Upper lobe of left lung (tissue), 6 donors: ENCODE data around the gene IRF8. TPM values are rescaled to one million over a fixed set of nuclear protein-coding genes. Genes with fewer than 3 reads are reported as not detected.

Experiments
- ATAC-seq, 2 donors: fragments of 200-7000 bp; cut with Tn5 transposase; one replicate each; pipeline ENCODE4 v1.9.1; 2022; ENCODE audit warnings: mild to moderate bottlenecking in 2 of 2, moderate library complexity in 2 of 2; ENCODE audit not compliant: low FRiP score in 2 of 2
- DNase-seq, 2 donors: peaks; one replicate each; pipeline ENCODE4 v3.0.0-alpha.2; 2019 to 2020
- H3K27ac ChIP-seq, 4 donors: fragments of 200-600 bp; sonication (generic); one replicate each; pipeline ENCODE4 v1.5.1; 2016 to 2019
- H3K27me3 ChIP-seq, 4 donors: fragments of 200-600 bp; sonication (generic); one replicate each; pipeline ENCODE4 v1.5.1; 2017 to 2019
- H3K36me3 ChIP-seq, 4 donors: fragments of 200-600 bp; sonication (generic); one replicate each; pipeline ENCODE4 v1.5.1; 2016 to 2019
- H3K4me1 ChIP-seq, 4 donors: fragments of 200-600 bp; sonication (generic); one replicate each; pipeline ENCODE4 v1.5.1; 2018 to 2019
- H3K4me3 ChIP-seq, 4 donors: fragments of 200-600 bp; sonication (generic); one replicate each; pipeline ENCODE4 v1.5.1; 2017 to 2019; ENCODE audit warnings: mild to moderate bottlenecking in 2 of 4, moderate library complexity in 1 of 4
- H3K9me3 ChIP-seq, 4 donors: fragments of 200-600 bp; sonication (generic); one replicate each; pipeline ENCODE4 v1.5.1; 2018 to 2019
- EP300 ChIP-seq, 4 donors: sonication (generic); formaldehyde crosslinking; IDR thresholded peaks; one replicate each; pipeline ENCODE4 v1.5.1; 2017; ENCODE audit warnings: antibody characterized with exemption in 4 of 4, control low read depth in 2 of 4
- POLR2A ChIP-seq, 4 donors: fragments of 450-650 bp; IDR thresholded peaks; one replicate each; pipeline ENCODE4 v1.5.1; 2016 to 2017; ENCODE audit warnings: antibody characterized with exemption in 4 of 4, mild to moderate bottlenecking in 2 of 4
- POLR2AphosphoS5 ChIP-seq, 2 donors: sonication (generic); formaldehyde crosslinking; IDR thresholded peaks; one replicate each; pipeline ENCODE4 v1.5.1; 2017; ENCODE audit warnings: antibody characterized with exemption in 2 of 2
- WGBS, 2 donors: methylation state at CpG; one replicate each; pipeline ENCODE4 v1.1.5; 2017 to 2018; 5-methylcytosine and 5-hydroxymethylcytosine counted together
- total RNA-seq, 6 donors: library from RNA; depleted of rRNA in 4 of 6; stranded (reverse); fragments of >200 nt in 4 of 6; gene quantifications; one replicate each; pipeline versions ENCODE4 v1.1.0 to v1.2.1, GENCODE V29; 2016 to 2021
- TF ChIP-seq, protein P1 (sequence below), 6 experiments: fragments of 450-650 bp in 4 of 6; fragments of 200-600 bp in 2 of 6; sonication (generic) in 2 of 6; IDR thresholded peaks; one replicate each; pipeline ENCODE4 v1.5.1; 2016 to 2019; ENCODE audit warnings: antibody characterized with exemption in 6 of 6
- donor health status: DM: no; HTN: no; CAD: no; lungs with moderate emphysema.
- donor health status: DM: no; HTN: yes; CAD: no; lungs with severe emphysema.

Gene IRF8
- total RNA-seq, 6 donors from 2014 or later: 41.5 to 141 (median 72.8) TPM

DNA sequence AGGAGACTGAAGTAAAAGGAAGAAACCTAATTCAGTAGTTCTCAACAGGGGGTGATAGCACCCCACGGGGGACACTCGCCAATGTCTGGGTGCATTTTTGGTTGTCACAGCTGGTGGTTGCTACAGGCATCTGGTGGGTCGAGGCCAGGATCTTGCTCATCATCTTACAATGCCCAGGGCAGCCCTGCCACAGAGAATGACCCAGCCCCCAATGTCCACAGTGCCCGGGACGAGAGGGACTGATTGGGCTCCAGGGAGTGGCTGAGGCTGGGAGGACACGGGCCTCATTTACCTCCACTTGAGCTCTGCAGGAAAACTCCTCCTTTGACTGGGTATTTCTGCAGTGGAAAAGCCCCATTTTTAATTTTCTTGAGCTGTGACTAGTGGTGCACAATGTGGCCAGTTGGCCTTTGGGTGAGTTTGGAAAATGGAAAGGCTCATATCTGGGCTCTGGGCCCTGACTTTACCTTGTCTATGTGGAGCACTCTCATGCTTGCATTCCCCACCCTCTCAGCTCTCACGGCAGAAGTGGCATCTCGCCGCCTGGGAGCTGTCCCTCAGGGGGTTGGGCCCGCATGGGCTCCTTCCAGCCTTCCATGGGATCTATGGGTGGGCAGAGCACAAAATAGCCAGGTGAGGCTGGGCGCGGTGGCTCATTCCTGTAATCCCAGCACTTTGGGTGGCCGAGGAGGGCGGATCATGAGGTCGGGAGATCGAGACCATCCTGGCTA, 37.7 kb upstream of the IRF8 start:
- no peak overlapping the region for H3K27ac ChIP-seq
- WGBS, 2 donors: 79 to 84% methylated on average over 16 of the region's 16 CpGs
- H3K4me1 ChIP-seq: no peaks in the 10 kb centered on the region
- no peaks in the 10 kb centered on the region for H3K36me3 ChIP-seq
- H3K9me3 ChIP-seq: no peaks in the 10 kb centered on the region
- no peak for TF ChIP-seq EP300 (IDR thresholded peaks at IDR 0.05)
- TF ChIP-seq POLR2AphosphoS5 (IDR thresholded peaks at IDR 0.05): no peak
- TF ChIP-seq POLR2A (IDR thresholded peaks at IDR 0.05): no peak
- H3K4me3 ChIP-seq: no peak overlapping the region
- DNase-seq: peak in 1 of 2 donors; percentile 45
- peak in 1 of 2 donors; percentile 24 for ATAC-seq
- no peaks in the 10 kb centered on the region for H3K27me3 ChIP-seq

DNA sequence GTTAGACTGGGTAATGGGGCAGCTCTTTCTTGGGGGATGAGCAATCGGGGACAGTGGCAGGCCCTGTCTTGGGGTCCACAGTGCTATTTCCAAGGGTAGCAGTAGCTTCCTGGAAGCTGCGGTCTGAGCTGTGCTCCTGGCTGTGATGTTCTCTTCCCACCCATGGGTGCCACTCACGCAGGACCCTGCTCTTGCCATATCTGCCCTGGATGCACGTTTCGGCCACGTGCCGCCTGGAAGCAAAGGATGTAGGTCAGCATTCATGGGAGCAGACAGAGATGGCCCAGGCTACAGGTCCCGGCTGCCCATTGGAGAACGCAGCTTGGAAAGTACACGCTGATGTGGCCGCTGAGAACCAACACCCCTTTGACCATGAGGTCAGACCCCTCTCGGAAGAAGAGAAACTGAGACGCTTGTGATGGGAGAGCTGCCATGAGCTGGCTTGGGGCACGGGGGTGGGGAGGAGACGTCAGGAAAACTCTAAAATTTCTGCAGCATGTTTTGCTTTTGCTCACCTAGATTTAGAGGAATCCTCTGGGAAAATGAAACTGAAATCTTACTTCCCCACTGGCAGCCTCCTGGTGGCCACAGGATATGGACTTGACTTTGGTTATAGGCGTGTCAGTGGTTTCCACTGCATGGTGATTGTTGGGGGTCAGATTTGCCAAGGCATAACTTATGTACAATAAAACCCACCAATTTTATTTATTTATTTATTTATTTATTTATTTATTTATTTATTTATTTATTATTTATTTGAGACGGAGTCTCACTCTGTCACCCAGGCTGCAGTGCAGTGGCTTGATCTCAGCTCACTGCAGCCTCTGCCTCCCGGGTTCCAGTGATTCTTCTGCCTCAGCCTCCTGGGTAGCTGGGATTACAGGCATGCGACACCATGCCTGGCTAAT, 36.2 kb upstream of the IRF8 start:
- no peak for DNase-seq
- no peak for TF ChIP-seq POLR2AphosphoS5 (IDR thresholded peaks at IDR 0.05)
- no peak for TF ChIP-seq EP300 (IDR thresholded peaks at IDR 0.05)
- TF ChIP-seq POLR2A (IDR thresholded peaks at IDR 0.05): no peak
- TF ChIP-seq, protein P1, sequence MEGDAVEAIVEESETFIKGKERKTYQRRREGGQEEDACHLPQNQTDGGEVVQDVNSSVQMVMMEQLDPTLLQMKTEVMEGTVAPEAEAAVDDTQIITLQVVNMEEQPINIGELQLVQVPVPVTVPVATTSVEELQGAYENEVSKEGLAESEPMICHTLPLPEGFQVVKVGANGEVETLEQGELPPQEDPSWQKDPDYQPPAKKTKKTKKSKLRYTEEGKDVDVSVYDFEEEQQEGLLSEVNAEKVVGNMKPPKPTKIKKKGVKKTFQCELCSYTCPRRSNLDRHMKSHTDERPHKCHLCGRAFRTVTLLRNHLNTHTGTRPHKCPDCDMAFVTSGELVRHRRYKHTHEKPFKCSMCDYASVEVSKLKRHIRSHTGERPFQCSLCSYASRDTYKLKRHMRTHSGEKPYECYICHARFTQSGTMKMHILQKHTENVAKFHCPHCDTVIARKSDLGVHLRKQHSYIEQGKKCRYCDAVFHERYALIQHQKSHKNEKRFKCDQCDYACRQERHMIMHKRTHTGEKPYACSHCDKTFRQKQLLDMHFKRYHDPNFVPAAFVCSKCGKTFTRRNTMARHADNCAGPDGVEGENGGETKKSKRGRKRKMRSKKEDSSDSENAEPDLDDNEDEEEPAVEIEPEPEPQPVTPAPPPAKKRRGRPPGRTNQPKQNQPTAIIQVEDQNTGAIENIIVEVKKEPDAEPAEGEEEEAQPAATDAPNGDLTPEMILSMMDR (IDR thresholded peaks at IDR 0.05): no peak

DNA sequence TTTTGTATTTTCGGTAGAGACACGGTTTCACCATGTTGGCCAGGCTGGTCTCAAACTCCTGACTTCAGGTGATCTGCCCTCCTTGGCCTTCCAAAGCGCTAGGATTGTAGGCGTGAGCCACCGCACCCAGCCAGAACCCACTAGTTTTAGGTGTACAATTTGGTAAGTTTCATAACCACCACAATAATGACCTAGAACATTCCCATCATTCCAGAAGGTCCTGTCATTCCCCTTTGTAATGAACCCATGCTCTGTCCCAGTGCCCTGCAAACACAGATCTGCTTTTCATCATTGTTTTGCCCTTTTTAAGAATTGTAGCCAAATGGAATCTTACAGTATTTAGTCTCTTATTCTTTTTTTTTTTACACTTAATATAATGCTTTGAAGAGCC, 35.6 kb upstream of the IRF8 start:
- H3K36me3 ChIP-seq: no peaks in the 10 kb centered on the region
- 96% methylated on average over 5 of the region's 5 CpGs for WGBS, 2 donors
- DNase-seq: no peak

More for the DNA sequence above, 36.2 kb upstream of the IRF8 start:
- Histone ChIP-seq H3K27me3 (no peaks in the 10 kb centered on the region), H3K9me3 (no peaks in the 10 kb centered on the region), H3K27ac (no peak overlapping the region), H3K4me3 (no peak overlapping the region), H3K36me3 (no peaks in the 10 kb centered on the region), H3K4me1 (no peaks in the 10 kb centered on the region)
- WGBS, 2 donors: 89 to 92% methylated on average over 10 to 19 of the region's 19 CpGs
- no peak for ATAC-seq

DNA sequence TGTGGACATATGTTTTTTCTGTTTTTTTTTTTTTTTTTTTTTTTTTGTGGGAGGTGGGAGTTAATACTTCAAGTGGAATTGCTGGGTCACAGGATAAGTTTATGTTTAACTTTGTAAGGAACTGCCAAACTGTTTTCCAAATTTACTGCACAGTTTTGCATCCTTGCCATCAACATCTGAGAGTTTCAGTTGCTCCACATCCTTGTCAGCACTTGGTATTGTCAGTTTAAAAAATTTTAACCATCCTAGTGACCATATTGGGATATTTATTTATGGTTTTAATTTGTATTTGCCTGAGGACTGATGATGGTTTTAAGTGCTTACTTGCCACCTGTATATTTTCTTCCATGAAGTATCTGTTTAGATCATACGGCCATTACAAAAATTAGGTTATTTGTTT, 34.0 kb upstream of the IRF8 start:
- 98 to 100% methylated on average over 1 of the region's 1 CpG for WGBS, 2 donors
- Histone ChIP-seq H3K9me3 (no peaks in the 10 kb centered on the region), H3K4me1 (peaks cover 2 to 5% (median 3%) of the 10 kb centered on the region in 4 donors), H3K36me3 (no peaks in the 10 kb centered on the region), H3K4me3 (no peak overlapping the region), H3K27ac (no peak overlapping the region), H3K27me3 (no peaks in the 10 kb centered on the region)
- no peak for TF ChIP-seq POLR2AphosphoS5 (IDR thresholded peaks at IDR 0.05)
- TF ChIP-seq, protein P1 (IDR thresholded peaks at IDR 0.05): no peak
- no peak for TF ChIP-seq EP300 (IDR thresholded peaks at IDR 0.05)
- TF ChIP-seq POLR2A (IDR thresholded peaks at IDR 0.05): no peak
- ATAC-seq (no peak), DNase-seq (no peak)

More for the DNA sequence above, 35.6 kb upstream of the IRF8 start:
- no peak for ATAC-seq
- no peaks in the 10 kb centered on the region for H3K27me3 ChIP-seq
- no peak for TF ChIP-seq POLR2A (IDR thresholded peaks at IDR 0.05)
- TF ChIP-seq POLR2AphosphoS5 (IDR thresholded peaks at IDR 0.05): no peak
- no peaks in the 10 kb centered on the region for H3K4me1 ChIP-seq
- H3K4me3 ChIP-seq: no peak overlapping the region
- no peaks in the 10 kb centered on the region for H3K9me3 ChIP-seq
- H3K27ac ChIP-seq: no peak overlapping the region

DNA sequence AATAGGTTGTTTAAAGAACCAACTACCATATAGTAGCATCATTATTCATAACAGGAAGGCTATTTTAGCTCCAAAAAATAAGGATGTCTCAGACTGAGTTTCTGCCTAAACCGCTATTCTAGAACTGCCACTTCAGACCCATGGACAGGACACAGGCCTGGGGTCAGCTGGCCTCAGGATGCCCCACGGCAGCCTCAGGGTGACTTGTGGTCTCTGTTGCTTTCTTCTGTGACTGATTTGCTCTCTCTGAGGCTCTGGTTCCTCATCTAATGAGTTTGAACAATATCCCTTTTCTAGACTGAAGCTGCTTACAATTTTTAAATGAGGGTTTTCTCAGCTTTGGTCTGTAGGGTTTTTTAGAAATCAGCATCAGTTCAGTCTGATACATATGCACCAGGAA, 31.8 kb upstream of the IRF8 start:
- Histone ChIP-seq H3K36me3 (no peaks in the 10 kb centered on the region), H3K27me3 (no peaks in the 10 kb centered on the region), H3K4me1 (peaks cover 6 to 12% (median 11%) of the 10 kb centered on the region in 4 donors), H3K4me3 (no peak overlapping the region), H3K27ac (no peak overlapping the region), H3K9me3 (no peaks in the 10 kb centered on the region)
- TF ChIP-seq POLR2A (IDR thresholded peaks at IDR 0.05): no peak
- TF ChIP-seq EP300 (IDR thresholded peaks at IDR 0.05): no peak
- TF ChIP-seq POLR2AphosphoS5 (IDR thresholded peaks at IDR 0.05): no peak
- TF ChIP-seq, protein P1 (IDR thresholded peaks at IDR 0.05): no peak
- no peak for DNase-seq
- WGBS, 2 donors: 69 to 88% methylated on average over 2 of the region's 2 CpGs
- ATAC-seq: no peak
